GM06990 (cell line): Measurements from ENCODE around the gene ITPK1.

Experiments used
- DNase-seq: peaks from one replicate; pipeline ENCODE4 v3.0.0-alpha.2; 2011; ENCODE audit not compliant: insufficient read length; ENCODE audit errors: extremely low read depth
- H3K27me3 ChIP-seq: replicated peaks from 2 replicates; pipeline ENCODE4 v1.6.0; 2011; ENCODE audit warnings: low read length; ENCODE audit not compliant: control insufficient read depth, insufficient read depth
- H3K36me3 ChIP-seq: 2 replicates; pipeline ENCODE4 v1.5.1; 2011; ENCODE audit warnings: low read length; ENCODE audit not compliant: control insufficient read depth, insufficient read depth
- H3K4me3 ChIP-seq: replicated peaks from 2 replicates; pipeline ENCODE4 v1.5.1; 2011; ENCODE audit warnings: low read depth, mild to moderate bottlenecking, control low read depth, low read length
- TF ChIP-seq, protein P1 (sequence below): IDR thresholded peaks from 2 replicates; pipeline ENCODE4 v1.5.1; 2011; ENCODE audit warnings: low read length, control low read depth, mild to moderate bottlenecking, inconsistent platforms; ENCODE audit not compliant: insufficient read depth, poor library complexity, severe bottlenecking

The ITPK1 gene

DNA sequence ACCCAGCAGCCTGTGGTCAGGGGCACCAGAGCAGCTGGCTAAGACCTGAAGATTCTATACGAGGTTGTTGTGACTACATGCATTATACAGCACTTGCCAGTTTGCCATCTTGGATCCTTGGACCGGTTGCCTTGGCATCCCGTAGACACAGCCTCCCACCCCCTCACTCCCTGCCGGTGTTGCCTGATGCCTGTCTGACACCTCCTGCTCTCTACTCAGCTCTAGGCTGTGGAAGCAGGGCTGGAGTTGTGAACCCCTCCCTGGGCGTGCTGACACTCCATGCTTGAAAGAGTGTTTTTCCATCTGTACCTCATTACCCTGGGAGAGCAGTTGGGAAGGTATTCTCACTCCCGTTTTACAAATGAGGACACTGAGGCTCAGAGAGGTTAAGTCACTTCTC is 190.3 kb downstream of the ITPK1 start:
- TF ChIP-seq, protein P1, sequence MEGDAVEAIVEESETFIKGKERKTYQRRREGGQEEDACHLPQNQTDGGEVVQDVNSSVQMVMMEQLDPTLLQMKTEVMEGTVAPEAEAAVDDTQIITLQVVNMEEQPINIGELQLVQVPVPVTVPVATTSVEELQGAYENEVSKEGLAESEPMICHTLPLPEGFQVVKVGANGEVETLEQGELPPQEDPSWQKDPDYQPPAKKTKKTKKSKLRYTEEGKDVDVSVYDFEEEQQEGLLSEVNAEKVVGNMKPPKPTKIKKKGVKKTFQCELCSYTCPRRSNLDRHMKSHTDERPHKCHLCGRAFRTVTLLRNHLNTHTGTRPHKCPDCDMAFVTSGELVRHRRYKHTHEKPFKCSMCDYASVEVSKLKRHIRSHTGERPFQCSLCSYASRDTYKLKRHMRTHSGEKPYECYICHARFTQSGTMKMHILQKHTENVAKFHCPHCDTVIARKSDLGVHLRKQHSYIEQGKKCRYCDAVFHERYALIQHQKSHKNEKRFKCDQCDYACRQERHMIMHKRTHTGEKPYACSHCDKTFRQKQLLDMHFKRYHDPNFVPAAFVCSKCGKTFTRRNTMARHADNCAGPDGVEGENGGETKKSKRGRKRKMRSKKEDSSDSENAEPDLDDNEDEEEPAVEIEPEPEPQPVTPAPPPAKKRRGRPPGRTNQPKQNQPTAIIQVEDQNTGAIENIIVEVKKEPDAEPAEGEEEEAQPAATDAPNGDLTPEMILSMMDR: no peak
- H3K36me3 ChIP-seq: no peaks in the 10 kb centered on the region
- H3K27me3 ChIP-seq: no peaks in the 10 kb centered on the region
- no peak for DNase-seq
- no peak overlapping the region for H3K4me3 ChIP-seq

DNA sequence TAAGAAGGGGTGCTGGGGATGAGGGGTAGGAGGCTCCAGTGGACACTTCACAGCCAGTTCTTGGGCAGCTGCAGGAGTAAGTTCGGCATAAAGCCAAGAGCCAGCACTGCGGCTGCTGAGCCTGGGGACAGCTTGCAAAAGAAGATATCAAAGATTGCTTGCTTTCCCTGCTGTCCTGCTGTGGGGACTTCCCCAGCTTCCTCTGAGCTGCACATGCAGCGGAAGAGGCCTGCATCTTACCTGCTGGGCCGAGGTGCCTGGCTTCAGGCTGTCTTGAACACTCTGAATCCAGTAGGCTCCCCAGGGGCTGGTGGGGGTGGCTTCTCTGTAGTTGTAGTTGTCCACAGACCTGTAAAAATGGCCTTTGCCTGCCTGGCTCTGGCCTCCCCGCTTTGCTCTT is 191.5 kb downstream of the ITPK1 start:
- Histone ChIP-seq H3K27me3 (no peaks in the 10 kb centered on the region), H3K36me3 (no peaks in the 10 kb centered on the region), H3K4me3 (no peak overlapping the region)
- no peak for DNase-seq
- TF ChIP-seq, protein P1: no peak

DNA sequence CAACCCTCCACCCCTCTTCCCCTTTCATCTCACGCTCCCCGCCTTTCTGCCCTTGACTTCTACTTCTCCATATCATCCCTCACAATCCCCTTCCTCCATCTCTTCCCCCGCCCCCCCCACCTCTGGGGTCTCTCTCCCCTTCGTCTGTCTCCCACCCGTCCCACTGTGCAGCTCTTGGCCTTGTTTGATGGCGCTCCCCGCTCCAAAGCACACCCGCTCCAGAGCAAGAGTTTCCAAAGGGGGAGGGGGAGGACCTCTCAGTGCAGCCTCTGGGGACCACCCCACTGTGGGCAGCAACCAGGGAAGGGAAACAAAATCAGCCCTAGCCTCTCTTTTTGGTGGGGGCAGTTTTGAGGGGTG is 192.0 kb downstream of the ITPK1 start:
- H3K36me3 ChIP-seq: no peaks in the 10 kb centered on the region
- no peak for DNase-seq
- H3K27me3 ChIP-seq: no peaks in the 10 kb centered on the region
- TF ChIP-seq, protein P1: no peak
- no peak overlapping the region for H3K4me3 ChIP-seq

DNA sequence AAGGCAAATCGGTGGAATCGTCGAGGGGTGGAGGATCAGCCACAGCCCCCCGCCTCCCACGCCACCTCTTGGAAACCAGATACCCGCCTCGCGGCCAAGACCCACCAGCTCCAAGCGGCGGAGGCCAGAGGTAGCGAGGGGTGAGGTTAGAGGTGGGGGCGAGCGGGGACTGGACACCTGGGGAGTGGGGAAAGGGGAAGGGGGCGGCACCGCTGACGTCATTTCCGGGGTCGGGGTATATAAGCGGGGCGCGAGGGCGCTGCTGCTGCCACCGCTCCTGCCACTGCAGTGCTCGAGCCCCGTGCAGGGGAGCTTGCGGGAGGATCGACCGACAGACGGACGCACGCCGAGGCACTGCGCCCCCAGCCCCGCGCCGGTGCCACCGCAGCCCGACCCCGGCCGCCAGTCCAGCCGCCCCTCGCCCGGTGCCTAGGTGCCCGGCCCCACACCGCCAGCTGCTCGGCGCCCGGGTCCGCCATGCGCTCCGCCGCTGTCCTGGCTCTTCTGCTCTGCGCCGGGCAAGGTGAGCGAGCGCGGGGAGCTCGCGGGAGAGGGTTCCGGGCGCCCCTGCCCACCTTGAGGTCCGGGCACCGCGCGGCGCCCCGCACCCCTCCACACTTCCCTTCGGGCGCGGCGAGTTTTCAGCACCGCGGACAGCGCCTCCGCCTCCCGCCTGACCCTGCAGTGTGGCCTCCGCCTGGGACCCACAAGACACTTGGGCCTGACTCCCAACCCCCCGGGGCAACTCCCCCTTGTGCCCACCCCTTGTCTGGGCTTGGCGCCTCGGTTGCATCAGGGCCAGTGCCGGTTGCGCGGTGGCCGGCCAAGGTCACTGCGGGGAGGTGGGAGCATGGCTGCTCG is 192.6 kb downstream of the ITPK1 start, which contains the start of gene CHGA:
TSS of gene CHGA (plus strand) at position 268 of the 861 bp plus-strand sequence. CDS start at position 478, 210 bp downstream.
- DNase-seq: peak; percentile 38

DNA sequence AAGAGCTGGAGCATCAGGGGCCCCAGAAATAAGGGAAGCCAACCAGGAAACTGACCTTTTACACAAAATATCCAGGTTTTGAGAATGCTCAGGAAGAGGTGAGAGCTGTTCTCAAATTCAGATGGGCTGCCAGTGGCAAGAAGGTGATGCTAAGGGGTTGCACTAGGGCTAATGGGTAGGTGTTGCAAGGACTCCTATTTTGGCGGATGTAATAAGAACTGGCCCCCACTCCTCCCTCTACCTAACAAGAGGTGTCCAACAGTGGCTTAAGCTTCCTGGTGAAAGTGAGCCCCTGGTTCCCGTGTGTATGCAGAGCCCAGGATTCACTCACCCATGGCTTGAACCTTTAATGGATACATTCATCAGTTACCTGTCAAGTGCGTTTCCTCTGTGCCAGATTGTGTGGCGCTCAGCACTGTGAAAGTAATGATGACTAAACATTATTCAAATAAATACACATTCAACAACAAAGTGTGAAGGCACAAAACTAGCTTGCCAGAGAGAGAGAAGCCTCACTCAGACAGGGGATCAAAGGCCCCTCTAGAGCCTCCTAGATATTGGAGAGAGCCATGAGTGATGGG is 193.5 kb downstream of the ITPK1 start:
- Histone ChIP-seq H3K4me3 (no peak overlapping the region), H3K27me3 (no peaks in the 10 kb centered on the region; the same call in 1 of the 2 replicates), H3K36me3 (no peaks in the 10 kb centered on the region)
- TF ChIP-seq, protein P1: no peak
- no peak for DNase-seq

More for the DNA sequence above, 192.6 kb downstream of the ITPK1 start, which contains the start of gene CHGA:
- Histone ChIP-seq H3K27me3 (no peaks in the 10 kb centered on the region), H3K4me3 (no peak within 1 kb of the TSS), H3K36me3 (no peaks in the 10 kb centered on the region)
- TF ChIP-seq, protein P1: no peak
